ENCODE data around the gene ASIC2. TPM values are rescaled to one million over a fixed set of nuclear protein-coding genes. Genes with fewer than 3 reads are reported as not detected.

The ASIC2 gene
- total and polyA plus RNA-seq, 2 donors (not counting 3 experiments of a cell fraction or from before 2014, with no cell fraction given) = not detected

- POLR2A ChIA-PET = no interaction called here
- CTCF ChIA-PET = no interaction called here
- Histone ChIP-seq H3K36me3 (ENCODE audit: control insufficient read depth in 2 of 2, extremely low read depth in 1 of 2, insufficient read depth in 2 of 2, low read length in 2 of 2) (no peaks in the 10 kb centered on the region), H3K4me3 (replicated peaks in 1 of 3; ENCODE audit: insufficient read depth in 1 of 3, low read depth in 1 of 3, low read length in 3 of 3) (no peak overlapping the region), H3K27me3 (ENCODE audit: control insufficient read depth in 2 of 2, insufficient read depth in 2 of 2, low read length in 2 of 2) (no peaks in the 10 kb centered on the region), H3K79me2 (ENCODE audit: control insufficient read depth, insufficient read depth, low read length) (no peaks in the 10 kb centered on the region), H3K9me3 (replicated peaks; ENCODE audit: control insufficient read depth, insufficient read depth, low read length) (no peaks in the 10 kb centered on the region), H4K20me1 (replicated peaks; ENCODE audit: control insufficient read depth, extremely low read depth, insufficient read depth, low read length) (no peaks in the 10 kb centered on the region), H2AFZ (ENCODE audit: low read depth, low read length) (no peak overlapping the region), H3K9me1 (replicated peaks; ENCODE audit: control insufficient read depth, extremely low read depth, insufficient read depth, low read length) (no peaks in the 10 kb centered on the region), H3K9ac (replicated peaks; ENCODE audit: extremely low read depth, insufficient read depth, low read length) (no peak overlapping the region), H3K4me2 (ENCODE audit: insufficient read depth, low read length) (no peak overlapping the region), H3K4me1 (ENCODE audit: control insufficient read depth, extremely low read depth, insufficient read depth, low read length) (no peaks in the 10 kb centered on the region), H3K27ac (ENCODE audit: insufficient read depth, low read depth, low read length) (no peak overlapping the region)
- dilution Hi-C loops (cut with MboI; ENCODE audit: extremely low pct_ligation_motif_present, low sequenced_read_pairs) (no loop called here), intact Hi-C loops (cut with micrococcal nuclease) (no loop called here)
- no peak for DNase-seq (ENCODE audit: low read depth, low spot score)
- no peak for FAIRE-seq
- BruUV-seq (replicated peaks) = no TSS peak
- no peak for TF ChIP-seq MYC (IDR thresholded peaks at IDR 0.05; ENCODE audit: low read depth, low read length)
- no peak for TF ChIP-seq GATA2 (IDR thresholded peaks at IDR 0.05; ENCODE audit: insufficient read depth, insufficient read length, low read depth, low read length)
- TF ChIP-seq POLR2A (IDR thresholded peaks at IDR 0.05; ENCODE audit: low read depth, low read length) = no peak
- no peak for TF ChIP-seq CTCF (IDR thresholded peaks at IDR 0.05; ENCODE audit: extremely low read depth in 1 of 2, insufficient read depth in 1 of 2, low read depth in 1 of 2, low read length in 2 of 2)
- no peak for TF ChIP-seq JUN (IDR thresholded peaks at IDR 0.05; ENCODE audit: borderline replicate concordance, insufficient read depth, insufficient read length, low read depth)
- no peak for TF ChIP-seq EZH2 (IDR thresholded peaks at IDR 0.05; ENCODE audit: borderline replicate concordance, low read depth, low read length, severe bottlenecking)
- TF ChIP-seq FOS (IDR thresholded peaks at IDR 0.05; ENCODE audit: borderline replicate concordance, insufficient read depth, low read length) = no peak
- TF ChIP-seq POLR2AphosphoS5 (IDR thresholded peaks at IDR 0.05; ENCODE audit: insufficient read depth, low read depth, low read length) = no peak
Measured at GRCh38 chr17:33091271-33091670, 201.8 kb downstream of the ASIC2 start.

Measured in endothelial cell of umbilical vein (primary cell).